Smooth muscle cell (in vitro differentiated cells): Measurements from ENCODE around the gene MIEN1. TPM values are rescaled to one million over a fixed set of nuclear protein-coding genes. Genes with fewer than 3 reads are reported as not detected.
A peak's percentile ranks its signal among the peaks of the same experiment; 100 is the strongest.

Experiments
- DNase-seq: peaks from one replicate; lab custom pipeline; 2025; ENCODE audit not compliant: unreplicated experiment; lab: John Stamatoyannopoulos, UW
- H2AFZ ChIP-seq: fragments of 200-600 bp; sonication (generic); 2 replicates; pipeline ENCODE4 v1.6.0; 2016; ENCODE audit warnings: antibody characterized with exemption, low read depth, mild to moderate bottlenecking
- H3F3A ChIP-seq: fragments of 200-600 bp; sonication (generic); 2 replicates; pipeline ENCODE4 v1.6.0; 2017; ENCODE audit warnings: antibody characterized with exemption, low read depth
- H3K27ac ChIP-seq: fragments of 200-600 bp; sonication (generic); 2 replicates; pipeline ENCODE4 v1.5.1; 2016; ENCODE audit warnings: low read depth, mild to moderate bottlenecking
- H3K27me3 ChIP-seq: fragments of 200-600 bp; sonication (generic); 2 replicates; pipeline ENCODE4 v1.6.1; 2016; ENCODE audit warnings: low read depth, mild to moderate bottlenecking
- H3K36me3 ChIP-seq: fragments of 200-600 bp; sonication (generic); 2 replicates; pipeline ENCODE4 v1.5.1; 2016; ENCODE audit warnings: low read depth
- H3K4me1 ChIP-seq: fragments of 200-600 bp; sonication (generic); 2 replicates; pipeline ENCODE4 v1.5.1; 2016; ENCODE audit warnings: low read depth
- H3K4me2 ChIP-seq: fragments of 200-600 bp; sonication (generic); 2 replicates; pipeline ENCODE4 v1.6.0; 2016; ENCODE audit warnings: mild to moderate bottlenecking
- H3K4me3 ChIP-seq: fragments of 200-600 bp; sonication (generic); 2 replicates; pipeline ENCODE4 v1.5.1; 2016; ENCODE audit warnings: mild to moderate bottlenecking
- H3K79me2 ChIP-seq: fragments of 200-600 bp; sonication (generic); 2 replicates; pipeline ENCODE4 v1.6.0; 2016; ENCODE audit warnings: low read depth, mild to moderate bottlenecking
- H3K9ac ChIP-seq: fragments of 200-600 bp; sonication (generic); 2 replicates; pipeline ENCODE4 v1.6.0; 2016; ENCODE audit warnings: low read depth
- H3K9me3 ChIP-seq: fragments of 200-600 bp; sonication (generic); replicated peaks from 2 replicates; pipeline ENCODE4 v1.5.1; 2016; ENCODE audit warnings: low read depth
- H4K20me1 ChIP-seq: fragments of 200-600 bp; sonication (generic); 2 replicates; pipeline ENCODE4 v1.6.0; 2016; ENCODE audit warnings: low read depth
- WGBS: methylation state at CpG from one replicate; pipeline ENCODE4 v1.1.7; 2016; ENCODE audit warnings: low lambda C conversion rate; 5-methylcytosine and 5-hydroxymethylcytosine counted together
- polyA plus RNA-seq: library from polyadenylated mRNA; unstranded; fragments of >200 nt; fragmentation: Nextera tagmentation; extraction: Ambion mirVana; gene quantifications from 2 replicates; pipeline ENCODE4 v1.2.1, GENCODE V29; 2016
- total RNA-seq: library from RNA; depleted of rRNA; stranded (reverse); fragments of >200 nt; gene quantifications from 2 replicates; pipeline ENCODE4 v1.2.3, GENCODE V29; 2014
- TF ChIP-seq, protein P1 (sequence below): fragments of 200-600 bp; sonication (generic); IDR thresholded peaks from 2 replicates; pipeline ENCODE4 v1.5.1; 2017; ENCODE audit warnings: borderline replicate concordance, mild to moderate bottlenecking, antibody characterized with exemption; ENCODE audit not compliant: insufficient read depth, poor library complexity, severe bottlenecking

MIEN1 gene
- total and polyA plus RNA-seq, 2 experiments from 2014 or later, result 55.8 to 70.7 TPM

DNA sequence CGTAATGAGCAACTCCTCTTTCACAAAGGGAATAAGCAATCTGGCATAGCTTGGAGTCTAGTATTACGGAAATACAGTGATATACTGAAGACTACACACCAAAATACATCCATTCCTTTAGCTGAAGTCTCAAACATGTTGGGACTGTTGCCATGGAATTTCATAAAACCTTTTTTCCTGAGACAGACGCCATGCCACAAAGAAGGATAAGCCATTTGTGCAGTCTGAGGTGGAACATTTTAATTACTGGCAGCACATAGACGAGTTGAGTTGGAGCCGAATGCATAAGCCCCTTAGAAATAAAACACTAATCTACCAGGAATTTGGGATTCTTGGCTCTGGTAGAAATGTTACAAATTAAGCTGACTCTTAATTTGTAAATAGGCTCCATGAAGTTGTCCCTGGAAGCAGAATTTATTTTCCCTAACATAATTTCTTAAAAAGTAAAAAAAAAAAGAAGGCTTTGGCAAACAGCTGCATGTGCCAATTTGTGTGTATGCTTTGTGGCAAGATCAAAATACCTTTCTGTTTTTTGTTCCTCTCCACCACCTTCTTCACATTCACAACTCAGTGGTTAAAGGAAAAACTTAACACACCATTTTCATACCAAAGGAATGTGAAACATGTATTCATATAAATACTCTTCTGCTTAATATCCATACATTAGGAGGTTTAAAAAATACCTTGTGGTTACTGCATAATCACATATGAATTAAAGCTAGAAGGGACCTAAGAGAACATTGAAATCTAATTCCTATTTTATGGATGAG, 32.9 kb upstream of the MIEN1 start:
- Histone ChIP-seq H4K20me1 (no peaks in the 10 kb centered on the region), H3K79me2 (no peaks in the 10 kb centered on the region), H3K27me3 (no peaks in the 10 kb centered on the region), H3K4me2 (peak overlapping the region; percentile 23), H3K9me3 (no peaks in the 10 kb centered on the region), H2AFZ (no peak overlapping the region), H3F3A (no peaks in the 10 kb centered on the region), H3K27ac (peak overlapping the region; percentile 83), H3K4me1 (peaks cover 13% of the 10 kb centered on the region), H3K9ac (peak overlapping the region; percentile 63), H3K4me3 (no peak overlapping the region), H3K36me3 (no peaks in the 10 kb centered on the region)
- WGBS, result 31% methylated on average over 5 of the region's 5 CpGs
- DNase-seq, result no peak
- TF ChIP-seq, protein P1, sequence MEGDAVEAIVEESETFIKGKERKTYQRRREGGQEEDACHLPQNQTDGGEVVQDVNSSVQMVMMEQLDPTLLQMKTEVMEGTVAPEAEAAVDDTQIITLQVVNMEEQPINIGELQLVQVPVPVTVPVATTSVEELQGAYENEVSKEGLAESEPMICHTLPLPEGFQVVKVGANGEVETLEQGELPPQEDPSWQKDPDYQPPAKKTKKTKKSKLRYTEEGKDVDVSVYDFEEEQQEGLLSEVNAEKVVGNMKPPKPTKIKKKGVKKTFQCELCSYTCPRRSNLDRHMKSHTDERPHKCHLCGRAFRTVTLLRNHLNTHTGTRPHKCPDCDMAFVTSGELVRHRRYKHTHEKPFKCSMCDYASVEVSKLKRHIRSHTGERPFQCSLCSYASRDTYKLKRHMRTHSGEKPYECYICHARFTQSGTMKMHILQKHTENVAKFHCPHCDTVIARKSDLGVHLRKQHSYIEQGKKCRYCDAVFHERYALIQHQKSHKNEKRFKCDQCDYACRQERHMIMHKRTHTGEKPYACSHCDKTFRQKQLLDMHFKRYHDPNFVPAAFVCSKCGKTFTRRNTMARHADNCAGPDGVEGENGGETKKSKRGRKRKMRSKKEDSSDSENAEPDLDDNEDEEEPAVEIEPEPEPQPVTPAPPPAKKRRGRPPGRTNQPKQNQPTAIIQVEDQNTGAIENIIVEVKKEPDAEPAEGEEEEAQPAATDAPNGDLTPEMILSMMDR, result no peak

DNA sequence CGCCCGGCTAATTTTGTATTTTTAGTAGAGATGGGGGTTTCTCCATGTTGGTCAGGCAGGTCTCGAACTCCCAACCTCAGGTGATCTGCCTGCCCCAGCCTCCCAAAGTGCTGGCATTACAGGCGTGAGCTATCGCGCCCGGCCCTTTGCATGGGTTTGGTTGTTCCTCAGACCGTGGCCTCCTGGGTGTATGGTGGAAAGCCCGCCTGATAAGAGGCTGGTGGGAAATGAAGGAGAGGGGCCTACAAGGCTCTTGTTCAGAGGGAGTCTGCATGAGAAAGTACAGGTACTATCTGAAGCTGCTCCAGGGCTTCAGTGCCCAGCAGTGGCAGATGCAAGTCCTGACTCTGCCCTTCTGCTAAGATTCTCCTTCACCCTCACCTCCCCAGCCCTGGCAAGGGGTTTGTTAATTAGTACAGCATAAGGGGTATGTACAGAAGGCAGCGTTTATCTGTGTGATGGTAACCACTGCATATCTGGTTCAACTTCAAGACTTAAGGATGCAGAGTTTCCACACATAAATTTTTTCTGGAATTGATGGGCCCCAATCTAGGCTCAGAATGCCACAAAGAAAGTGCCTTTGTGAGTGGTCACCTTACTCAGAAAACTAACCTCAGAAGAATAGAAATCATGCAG, 31.6 kb upstream of the MIEN1 start:
- H3F3A ChIP-seq, result no peaks in the 10 kb centered on the region
- no peaks in the 10 kb centered on the region for H3K9me3 ChIP-seq
- H3K4me2 ChIP-seq, result no peak overlapping the region
- H4K20me1 ChIP-seq, result no peaks in the 10 kb centered on the region
- TF ChIP-seq, protein P1, result no peak
- H3K27me3 ChIP-seq, result no peaks in the 10 kb centered on the region
- H2AFZ ChIP-seq, result no peak overlapping the region
- no peak overlapping the region for H3K9ac ChIP-seq
- 93% methylated on average over 10 of the region's 10 CpGs for WGBS
- DNase-seq, result no peak
- peaks cover 13% of the 10 kb centered on the region for H3K4me1 ChIP-seq
- H3K4me3 ChIP-seq, result no peak overlapping the region
- no peaks in the 10 kb centered on the region for H3K36me3 ChIP-seq
- no peaks in the 10 kb centered on the region for H3K79me2 ChIP-seq
- H3K27ac ChIP-seq, result peak overlapping the region; percentile 83

DNA sequence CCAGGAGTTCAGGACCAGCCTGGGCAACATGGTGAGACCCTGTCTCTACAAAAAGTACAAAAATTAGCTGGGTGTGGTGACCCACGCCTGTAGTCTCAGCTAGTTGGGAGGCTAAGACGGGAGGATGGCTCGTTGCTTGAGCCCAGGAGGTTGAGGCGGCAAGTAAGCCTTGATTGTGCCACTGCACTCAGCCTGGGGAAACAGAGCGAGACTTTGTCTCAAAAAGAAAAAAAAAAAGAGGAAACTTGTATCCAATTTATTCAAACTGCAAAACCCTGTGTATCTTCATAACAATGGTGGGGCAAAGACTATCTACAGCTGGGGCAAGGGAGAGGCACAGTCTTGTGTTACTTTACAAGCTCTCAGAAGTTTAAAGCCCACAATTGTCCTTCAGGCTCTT, 28.9 kb upstream of the MIEN1 start:
- H3K4me3 ChIP-seq, result no peak overlapping the region
- no peaks in the 10 kb centered on the region for H3K36me3 ChIP-seq
- WGBS, result 97% methylated on average over 5 of the region's 5 CpGs

More for the DNA sequence above, 28.9 kb upstream of the MIEN1 start:
- H3K4me2 ChIP-seq, result no peak overlapping the region
- TF ChIP-seq, protein P1, result no peak
- no peak for DNase-seq
- no peaks in the 10 kb centered on the region for H3K79me2 ChIP-seq
- no peaks in the 10 kb centered on the region for H3K27me3 ChIP-seq
- no peak overlapping the region for H2AFZ ChIP-seq
- H3K4me1 ChIP-seq, result peaks cover 21% of the 10 kb centered on the region
- H4K20me1 ChIP-seq, result no peaks in the 10 kb centered on the region
- no peak overlapping the region for H3K9ac ChIP-seq
- no peaks in the 10 kb centered on the region for H3K9me3 ChIP-seq
- peaks cover 10% of the 10 kb centered on the region for H3F3A ChIP-seq
- H3K27ac ChIP-seq, result peak overlapping the region; percentile 71
